GM15510 (cell line): ENCODE data around the gene SMIM33.

Experiments used
- POLR2A ChIP-seq: IDR thresholded peaks from 3 replicates; pipeline ENCODE4 v1.6.1; 2011; ENCODE audit warnings: borderline replicate concordance; ENCODE audit not compliant: insufficient read length; ENCODE audit errors: extremely low read depth

Gene SMIM33

GRCh38 chr5:139470821-139471300, at the start of gene SMIM33:
TSS of gene SMIM33 (plus strand) at chr5:139471004. CDS start at chr5:139471122, 118 bp downstream.
- TF ChIP-seq POLR2A = no peak

- TF ChIP-seq POLR2A = no peak
These were observed 48.4 kb upstream of the SMIM33 start for GRCh38 chr5:139422307-139422893.

GRCh38 chr5:139425497-139425896, 45.3 kb upstream of the SMIM33 start:
- no peak for TF ChIP-seq POLR2A

- TF ChIP-seq POLR2A = no peak
These were observed 44.5 kb upstream of the SMIM33 start for GRCh38 chr5:139426203-139426885.

- TF ChIP-seq POLR2A = no peak
These were observed 40.8 kb upstream of the SMIM33 start for GRCh38 chr5:139430015-139430414.

- TF ChIP-seq POLR2A = no peak
These were observed 39.1 kb upstream of the SMIM33 start for GRCh38 chr5:139431706-139432105.

- TF ChIP-seq POLR2A = no peak
These were observed 35.1 kb upstream of the SMIM33 start for GRCh38 chr5:139435676-139436075.

- no peak for TF ChIP-seq POLR2A
These were observed 32.1 kb upstream of the SMIM33 start for GRCh38 chr5:139438707-139439012.

GRCh38 chr5:139439013-139439903, 31.5 kb upstream of the SMIM33 start, which contains the start of gene DNAJC18:
TSS of gene DNAJC18 (minus strand) at chr5:139439525. CDS start at chr5:139439445, 80 bp downstream.
- TF ChIP-seq POLR2A = peak; percentile 55

- no peak for TF ChIP-seq POLR2A
These were observed 26.9 kb upstream of the SMIM33 start for GRCh38 chr5:139443831-139444453.

- no peak for TF ChIP-seq POLR2A
These were observed 25.3 kb upstream of the SMIM33 start for GRCh38 chr5:139445325-139446170.

GRCh38 chr5:139446956-139447779, 23.6 kb upstream of the SMIM33 start:
- TF ChIP-seq POLR2A = no peak

GRCh38 chr5:139451176-139451575, 19.6 kb upstream of the SMIM33 start:
- no peak for TF ChIP-seq POLR2A
